NCI-H1694 treated with DMSO at 0.1 percent for 48 hours (cell line): ENCODE results near the gene IL12B.
"Not testable (repeated sequence)": the region's sequence is repeated elsewhere in the genome, so short reads cannot be mapped to it uniquely, and the experiment has no call there.

Source experiments
- DNase-seq: peaks from one replicate; lab custom pipeline; 2025; lab: John Stamatoyannopoulos, UW

The IL12B gene

GRCh38 chr5:159332800-159333544 lies 2.7 kb upstream of the IL12B start:
- no peak for DNase-seq

- DNase-seq, result peak; percentile 12
Measured at GRCh38 chr5:159331093-159331973, 1.0 kb upstream of the IL12B start.

GRCh38 chr5:159324986-159325385 lies 5.3 kb downstream of the IL12B start:
- DNase-seq, result no peak

- no peak for DNase-seq
Measured at GRCh38 chr5:159324102-159324755, 6.1 kb downstream of the IL12B start.

- no peak for DNase-seq
Measured at GRCh38 chr5:159322180-159322579, 8.1 kb downstream of the IL12B start.

- DNase-seq, result no peak
Measured at GRCh38 chr5:159319832-159320231, 10.5 kb downstream of the IL12B start.

- no peak for DNase-seq
Measured at GRCh38 chr5:159319363-159319762, 10.9 kb downstream of the IL12B start.

GRCh38 chr5:159318448-159318847 lies 11.8 kb downstream of the IL12B start:
- DNase-seq, result no peak

GRCh38 chr5:159317849-159318248 lies 12.4 kb downstream of the IL12B start:
- DNase-seq, result no peak

- peak; percentile 7 for DNase-seq
Measured at GRCh38 chr5:159316519-159317383, 13.5 kb downstream of the IL12B start.

GRCh38 chr5:159313197-159313596 lies 17.1 kb downstream of the IL12B start:
- no peak for DNase-seq

- DNase-seq, result no peak
Measured at GRCh38 chr5:159311063-159311462, 19.2 kb downstream of the IL12B start.

- no peak for DNase-seq
Measured at GRCh38 chr5:159310511-159310910, 19.8 kb downstream of the IL12B start.

GRCh38 chr5:159309689-159310433 lies 20.4 kb downstream of the IL12B start:
- DNase-seq, result no peak

GRCh38 chr5:159304961-159305595 lies 25.2 kb downstream of the IL12B start:
- DNase-seq, result no peak

- DNase-seq, result no peak
Measured at GRCh38 chr5:159303286-159303685, 27.0 kb downstream of the IL12B start.

GRCh38 chr5:159301929-159302860 lies 28.1 kb downstream of the IL12B start:
- DNase-seq, result not testable (repeated sequence)

GRCh38 chr5:159301466-159301865 lies 28.8 kb downstream of the IL12B start:
- DNase-seq, result no peak

GRCh38 chr5:159297300-159297699 lies 33.0 kb downstream of the IL12B start:
- DNase-seq, result not testable (repeated sequence)
